Gastroesophageal sphincter (tissue), 4 donors: ENCODE measurements around the gene EPHB1. TPM values are rescaled to one million over a fixed set of nuclear protein-coding genes. Genes with fewer than 3 reads are reported as not detected.

ENCODE experiments used
- ATAC-seq: fragments of 150-250 bp; one replicate; pipeline ENCODE4 v1.9.1; 2016; ENCODE audit warnings: mild to moderate bottlenecking, moderate library complexity
- H3K27ac ChIP-seq, 4 donors: fragments of 200-600 bp; sonication (generic) in 3 of 4; 1 replicate in 3 of 4; 2 replicates in 1 of 4; pipeline ENCODE4 v1.5.1; 2016 to 2019
- H3K27me3 ChIP-seq: fragments of 200-600 bp; sonication (generic); one replicate; pipeline ENCODE4 v1.5.1; 2019
- H3K36me3 ChIP-seq, 2 donors: fragments of 200-600 bp; sonication (generic); one replicate each; pipeline ENCODE4 v1.5.1; 2019; ENCODE audit warnings: control low read depth in 1 of 2
- H3K4me1 ChIP-seq, 3 donors: fragments of 200-600 bp; sonication (generic); 1 replicate in 2 of 3; 2 replicates in 1 of 3; pipeline ENCODE4 v1.5.1; 2016 to 2019; ENCODE audit warnings: control low read depth in 2 of 3
- H3K4me3 ChIP-seq, 2 donors: fragments of 200-600 bp; sonication (generic); one replicate each; pipeline ENCODE4 v1.5.1; 2019; ENCODE audit warnings: mild to moderate bottlenecking in 1 of 2, moderate library complexity in 1 of 2
- H3K9me3 ChIP-seq, 3 donors: fragments of 200-600 bp; sonication (generic); one replicate each; pipeline ENCODE4 v1.5.1; 2017 to 2019; ENCODE audit warnings: control low read depth in 2 of 3
- CTCF ChIP-seq, 4 experiments: fragments of 200-600 bp in 2 of 4; fragments of 450-650 bp in 2 of 4; sonication (generic) in 1 of 4; IDR thresholded peaks; one replicate each; pipeline ENCODE4 v1.5.1; 2017 to 2019; ENCODE audit warnings: antibody characterized with exemption in 4 of 4, mild to moderate bottlenecking in 2 of 4, moderate library complexity in 2 of 4
- EP300 ChIP-seq: sonication (generic); formaldehyde crosslinking; IDR thresholded peaks from one replicate; pipeline ENCODE4 v1.6.1; 2017; ENCODE audit warnings: antibody characterized with exemption, mild to moderate bottlenecking
- POLR2A ChIP-seq, 2 donors: fragments of 450-650 bp; IDR thresholded peaks; one replicate each; pipeline ENCODE4 v1.6.1; 2017; ENCODE audit warnings: antibody characterized with exemption in 2 of 2, mild to moderate bottlenecking in 2 of 2, moderate library complexity in 1 of 2
- POLR2AphosphoS5 ChIP-seq: sonication (generic); formaldehyde crosslinking; IDR thresholded peaks from one replicate; pipeline ENCODE4 v1.6.1; 2017; ENCODE audit warnings: antibody characterized with exemption
- WGBS, 2 donors: methylation state at CpG; one replicate each; pipeline ENCODE4 v1.1.5; 2018; ENCODE audit warnings: low coverage in 1 of 2; 5-methylcytosine and 5-hydroxymethylcytosine counted together
- total RNA-seq, 4 donors: library from RNA; depleted of rRNA; stranded (reverse); fragments of >200 nt; gene quantifications; one replicate each; pipeline ENCODE4 v1.1.0, GENCODE V29; 2016

Gene EPHB1
- total RNA-seq, 4 donors from 2014 or later: 0.81 to 5.7 (median 2.5) TPM; not detected in 1

GRCh38 chr3:134949150-134949549 lies 154.1 kb downstream of the EPHB1 start:
- ATAC-seq: no peak
- Histone ChIP-seq H3K4me1 (no peaks in the 10 kb centered on the region), H3K27me3 (no peaks in the 10 kb centered on the region), H3K36me3 (peaks cover 0 to 13% of the 10 kb centered on the region in 2 donors), H3K4me3 (no peak overlapping the region), H3K9me3 (peaks cover 0 to 20% (median 0%) of the 10 kb centered on the region in 3 donors), H3K27ac (no peak overlapping the region)
- TF ChIP-seq EP300 (no peak), POLR2A (IDR thresholded peaks at IDR 0.05) (no peak), CTCF (IDR thresholded peaks at IDR 0.05) (no peak), POLR2AphosphoS5 (no peak)
- 71 to 86% methylated on average over 1 to 2 of the region's 2 CpGs for WGBS, 2 donors

GRCh38 chr3:134952371-134952770 lies 157.3 kb downstream of the EPHB1 start:
- 14% methylated on average over 1 of the region's 1 CpG; no CpG with 5 or more reads in 1 of the 2 donors for WGBS, 2 donors
- ATAC-seq: no peak
- Histone ChIP-seq H3K4me3 (no peak overlapping the region), H3K4me1 (no peaks in the 10 kb centered on the region), H3K27ac (no peak overlapping the region), H3K27me3 (no peaks in the 10 kb centered on the region), H3K36me3 (peaks cover 0 to 13% of the 10 kb centered on the region in 2 donors), H3K9me3 (peaks cover 0 to 20% (median 0%) of the 10 kb centered on the region in 3 donors)
- TF ChIP-seq EP300: no peak
- TF ChIP-seq POLR2AphosphoS5: no peak
- TF ChIP-seq POLR2A (IDR thresholded peaks at IDR 0.05): no peak

GRCh38 chr3:134955874-134956273 lies 160.8 kb downstream of the EPHB1 start:
- no peaks in the 10 kb centered on the region for H3K4me1 ChIP-seq
- no peak overlapping the region for H3K27ac ChIP-seq
- H3K27me3 ChIP-seq: no peaks in the 10 kb centered on the region
- H3K36me3 ChIP-seq: peaks cover 0 to 13% of the 10 kb centered on the region in 2 donors
- TF ChIP-seq POLR2A (IDR thresholded peaks at IDR 0.05) (no peak), EP300 (no peak), CTCF (IDR thresholded peaks at IDR 0.05) (no peak), POLR2AphosphoS5 (no peak)
- no peak for ATAC-seq
- peaks cover 0 to 10% (median 0%) of the 10 kb centered on the region in 3 donors for H3K9me3 ChIP-seq
- 78% methylated on average over 1 of the region's 2 CpGs; no CpG with 5 or more reads in 1 of the 2 donors for WGBS, 2 donors
- no peak overlapping the region for H3K4me3 ChIP-seq

- H3K36me3 ChIP-seq: peaks cover 0 to 7% of the 10 kb centered on the region in 2 donors
- ATAC-seq: no peak
Measured at GRCh38 chr3:134956395-134956794, 161.3 kb downstream of the EPHB1 start.

GRCh38 chr3:134956844-134957243 lies 161.8 kb downstream of the EPHB1 start:
- Histone ChIP-seq H3K27me3 (no peaks in the 10 kb centered on the region), H3K36me3 (peaks cover 0 to 3% of the 10 kb centered on the region in 2 donors), H3K27ac (no peak overlapping the region), H3K9me3 (peaks cover 0 to under 1% (median 0%) of the 10 kb centered on the region in 3 donors), H3K4me3 (no peak overlapping the region), H3K4me1 (no peaks in the 10 kb centered on the region)
- ATAC-seq: no peak
- TF ChIP-seq CTCF (IDR thresholded peaks at IDR 0.05): no peak
- TF ChIP-seq POLR2A (IDR thresholded peaks at IDR 0.05): no peak
- TF ChIP-seq POLR2AphosphoS5: no peak
- WGBS, 2 donors: no CpG with 5 or more reads among the region's 1 CpG

More at GRCh38 chr3:134956395-134956794, 161.3 kb downstream of the EPHB1 start:
- Histone ChIP-seq H3K27ac (no peak overlapping the region), H3K4me3 (no peak overlapping the region), H3K4me1 (no peaks in the 10 kb centered on the region), H3K9me3 (peaks cover 0 to 5% (median 0%) of the 10 kb centered on the region in 3 donors), H3K27me3 (no peaks in the 10 kb centered on the region)
- 89% methylated on average over 1 of the region's 2 CpGs; no CpG with 5 or more reads in 1 of the 2 donors for WGBS, 2 donors
- no peak for TF ChIP-seq POLR2A (IDR thresholded peaks at IDR 0.05)
- TF ChIP-seq CTCF (IDR thresholded peaks at IDR 0.05): no peak
- no peak for TF ChIP-seq EP300
- TF ChIP-seq POLR2AphosphoS5: no peak
